ENCODE data around the gene PTPRH.

DNA sequence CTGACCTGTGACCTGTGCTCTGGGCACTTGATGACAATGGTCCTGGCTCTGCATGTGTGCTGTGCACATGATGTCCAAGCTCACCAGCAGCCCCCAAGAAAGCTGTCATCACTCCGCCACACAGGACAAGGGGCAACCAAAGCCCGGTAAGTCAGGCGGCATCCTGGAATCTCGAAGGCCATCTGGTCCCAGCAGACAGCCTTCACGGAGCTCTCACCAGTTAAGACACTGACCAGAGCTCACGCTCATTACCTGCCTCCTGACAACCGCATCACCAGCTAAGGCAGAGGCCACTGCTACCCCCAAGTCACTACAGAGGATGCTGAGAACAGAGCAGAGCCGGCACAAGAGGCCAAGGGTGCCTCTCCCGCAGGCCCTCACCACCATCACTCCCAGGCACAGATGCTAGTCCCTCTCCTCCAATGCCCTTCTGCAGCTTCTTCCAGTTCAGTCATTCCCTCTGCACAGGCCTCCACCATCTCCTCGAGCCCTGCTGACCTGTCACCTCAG lies 38.9 kb upstream of the PTPRH start:
- TF ChIP-seq, protein P1, sequence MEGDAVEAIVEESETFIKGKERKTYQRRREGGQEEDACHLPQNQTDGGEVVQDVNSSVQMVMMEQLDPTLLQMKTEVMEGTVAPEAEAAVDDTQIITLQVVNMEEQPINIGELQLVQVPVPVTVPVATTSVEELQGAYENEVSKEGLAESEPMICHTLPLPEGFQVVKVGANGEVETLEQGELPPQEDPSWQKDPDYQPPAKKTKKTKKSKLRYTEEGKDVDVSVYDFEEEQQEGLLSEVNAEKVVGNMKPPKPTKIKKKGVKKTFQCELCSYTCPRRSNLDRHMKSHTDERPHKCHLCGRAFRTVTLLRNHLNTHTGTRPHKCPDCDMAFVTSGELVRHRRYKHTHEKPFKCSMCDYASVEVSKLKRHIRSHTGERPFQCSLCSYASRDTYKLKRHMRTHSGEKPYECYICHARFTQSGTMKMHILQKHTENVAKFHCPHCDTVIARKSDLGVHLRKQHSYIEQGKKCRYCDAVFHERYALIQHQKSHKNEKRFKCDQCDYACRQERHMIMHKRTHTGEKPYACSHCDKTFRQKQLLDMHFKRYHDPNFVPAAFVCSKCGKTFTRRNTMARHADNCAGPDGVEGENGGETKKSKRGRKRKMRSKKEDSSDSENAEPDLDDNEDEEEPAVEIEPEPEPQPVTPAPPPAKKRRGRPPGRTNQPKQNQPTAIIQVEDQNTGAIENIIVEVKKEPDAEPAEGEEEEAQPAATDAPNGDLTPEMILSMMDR (IDR thresholded peaks at IDR 0.05; ENCODE audit: insufficient read depth, low read length): no peak
- TF ChIP-seq GABPA (IDR thresholded peaks at IDR 0.05; ENCODE audit: low read depth) (no peak), POLR2AphosphoS5 (IDR thresholded peaks at IDR 0.05; ENCODE audit: low read depth) (no peak), SPI1 (IDR thresholded peaks at IDR 0.05; ENCODE audit: borderline replicate concordance, low read depth) (no peak)
- TF ChIP-seq, protein P2, sequence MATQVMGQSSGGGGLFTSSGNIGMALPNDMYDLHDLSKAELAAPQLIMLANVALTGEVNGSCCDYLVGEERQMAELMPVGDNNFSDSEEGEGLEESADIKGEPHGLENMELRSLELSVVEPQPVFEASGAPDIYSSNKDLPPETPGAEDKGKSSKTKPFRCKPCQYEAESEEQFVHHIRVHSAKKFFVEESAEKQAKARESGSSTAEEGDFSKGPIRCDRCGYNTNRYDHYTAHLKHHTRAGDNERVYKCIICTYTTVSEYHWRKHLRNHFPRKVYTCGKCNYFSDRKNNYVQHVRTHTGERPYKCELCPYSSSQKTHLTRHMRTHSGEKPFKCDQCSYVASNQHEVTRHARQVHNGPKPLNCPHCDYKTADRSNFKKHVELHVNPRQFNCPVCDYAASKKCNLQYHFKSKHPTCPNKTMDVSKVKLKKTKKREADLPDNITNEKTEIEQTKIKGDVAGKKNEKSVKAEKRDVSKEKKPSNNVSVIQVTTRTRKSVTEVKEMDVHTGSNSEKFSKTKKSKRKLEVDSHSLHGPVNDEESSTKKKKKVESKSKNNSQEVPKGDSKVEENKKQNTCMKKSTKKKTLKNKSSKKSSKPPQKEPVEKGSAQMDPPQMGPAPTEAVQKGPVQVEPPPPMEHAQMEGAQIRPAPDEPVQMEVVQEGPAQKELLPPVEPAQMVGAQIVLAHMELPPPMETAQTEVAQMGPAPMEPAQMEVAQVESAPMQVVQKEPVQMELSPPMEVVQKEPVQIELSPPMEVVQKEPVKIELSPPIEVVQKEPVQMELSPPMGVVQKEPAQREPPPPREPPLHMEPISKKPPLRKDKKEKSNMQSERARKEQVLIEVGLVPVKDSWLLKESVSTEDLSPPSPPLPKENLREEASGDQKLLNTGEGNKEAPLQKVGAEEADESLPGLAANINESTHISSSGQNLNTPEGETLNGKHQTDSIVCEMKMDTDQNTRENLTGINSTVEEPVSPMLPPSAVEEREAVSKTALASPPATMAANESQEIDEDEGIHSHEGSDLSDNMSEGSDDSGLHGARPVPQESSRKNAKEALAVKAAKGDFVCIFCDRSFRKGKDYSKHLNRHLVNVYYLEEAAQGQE (IDR thresholded peaks at IDR 0.05; ENCODE audit: insufficient replicate concordance, low read depth): no peak

Data from HL-60 (cell line).